Chondrocyte (in vitro differentiated cells): ENCODE measurements around the gene AGO1. TPM values are rescaled to one million over a fixed set of nuclear protein-coding genes. Genes with fewer than 3 reads are reported as not detected.

Source experiments
- DNase-seq: peaks from one replicate; pipeline ENCODE4 v3.0.0; 2021; ENCODE audit warnings: mixed read lengths, low spot score
- H3K27ac Mint-ChIP-seq: one replicate; pipeline ENCODE4 v1.8.0; 2021; ENCODE audit warnings: mild to moderate bottlenecking, moderate library complexity, mixed read lengths; ENCODE audit not compliant: unreplicated experiment
- H3K27me3 Mint-ChIP-seq: 2 replicates; pipeline ENCODE4 v1.8.0; 2021; ENCODE audit warnings: low read depth, mixed read lengths
- H3K36me3 Mint-ChIP-seq: 2 replicates; pipeline ENCODE4 v1.8.0; 2021; ENCODE audit warnings: low read depth, mixed read lengths
- H3K4me1 Mint-ChIP-seq: 2 replicates; pipeline ENCODE4 v1.8.0; 2021; ENCODE audit warnings: low read depth, mild to moderate bottlenecking, mixed read lengths
- H3K4me3 Mint-ChIP-seq: one replicate; pipeline ENCODE4 v1.8.0; 2021; ENCODE audit warnings: mild to moderate bottlenecking, moderate library complexity, mixed read lengths; ENCODE audit not compliant: unreplicated experiment
- H3K9me3 Mint-ChIP-seq: 2 replicates; pipeline ENCODE4 v1.8.0; 2021; ENCODE audit warnings: low read depth, mixed read lengths
- CTCF ChIP-seq: fragments of 200-600 bp; sonication (generic); IDR thresholded peaks from 2 replicates; pipeline ENCODE4 v1.5.0; 2021; ENCODE audit warnings: antibody characterized with exemption, mild to moderate bottlenecking, moderate library complexity
- total RNA-seq: library from RNA; stranded (reverse); gene quantifications from 3 replicates; pipeline ENCODE4 v1.2.1, GENCODE V29; 2021

The AGO1 gene
- total RNA-seq, 1 donor from 2014 or later: 24.6 TPM

- no peak overlapping the region for H3K27ac Mint-ChIP-seq
- peaks cover 55% of the 10 kb centered on the region for H3K36me3 Mint-ChIP-seq
- no peak overlapping the region for H3K4me3 Mint-ChIP-seq
- no peak for DNase-seq
- TF ChIP-seq CTCF: no peak
- no peaks in the 10 kb centered on the region for H3K27me3 Mint-ChIP-seq
- no peaks in the 10 kb centered on the region for H3K4me1 Mint-ChIP-seq
- no peaks in the 10 kb centered on the region for H3K9me3 Mint-ChIP-seq
Observed at GRCh38 chr1:35914717-35915116, 31.7 kb downstream of the AGO1 start.

- no peaks in the 10 kb centered on the region for H3K9me3 Mint-ChIP-seq
- H3K27me3 Mint-ChIP-seq: no peaks in the 10 kb centered on the region
- peaks cover 65% of the 10 kb centered on the region for H3K36me3 Mint-ChIP-seq
- no peaks in the 10 kb centered on the region for H3K4me1 Mint-ChIP-seq
- no peak overlapping the region for H3K4me3 Mint-ChIP-seq
- no peak overlapping the region for H3K27ac Mint-ChIP-seq
- no peak for DNase-seq
- no peak for TF ChIP-seq CTCF
Observed at GRCh38 chr1:35915693-35916092, 32.7 kb downstream of the AGO1 start.

- Mint-ChIP-seq H3K27ac (no peak overlapping the region), H3K36me3 (peaks cover 20% of the 10 kb centered on the region), H3K4me3 (no peak overlapping the region)
Observed at GRCh38 chr1:35923791-35924221, 40.8 kb downstream of the AGO1 start.

GRCh38 chr1:35924838-35925237 lies 41.8 kb downstream of the AGO1 start:
- H3K36me3 Mint-ChIP-seq: peaks cover 12% of the 10 kb centered on the region
- no peak for TF ChIP-seq CTCF

More at GRCh38 chr1:35923791-35924221, 40.8 kb downstream of the AGO1 start:
- no peak for TF ChIP-seq CTCF
- DNase-seq: no peak
- no peaks in the 10 kb centered on the region for H3K27me3 Mint-ChIP-seq
- H3K9me3 Mint-ChIP-seq: no peaks in the 10 kb centered on the region
- peaks cover 8% of the 10 kb centered on the region for H3K4me1 Mint-ChIP-seq

GRCh38 chr1:35925741-35926140 lies 42.7 kb downstream of the AGO1 start:
- Mint-ChIP-seq H3K9me3 (no peaks in the 10 kb centered on the region), H3K4me3 (no peak overlapping the region), H3K27me3 (no peaks in the 10 kb centered on the region), H3K36me3 (peaks cover 3% of the 10 kb centered on the region), H3K4me1 (peaks cover 21% of the 10 kb centered on the region), H3K27ac (no peak overlapping the region)
- DNase-seq: no peak
- no peak for TF ChIP-seq CTCF

More at GRCh38 chr1:35924838-35925237, 41.8 kb downstream of the AGO1 start:
- Mint-ChIP-seq H3K27ac (no peak overlapping the region), H3K4me1 (peaks cover 16% of the 10 kb centered on the region), H3K4me3 (no peak overlapping the region), H3K9me3 (no peaks in the 10 kb centered on the region), H3K27me3 (no peaks in the 10 kb centered on the region)
- no peak for DNase-seq
